WTC11 (cell line): Measurements from ENCODE around the gene UBXN11. TPM values are rescaled to one million over a fixed set of nuclear protein-coding genes. Genes with fewer than 3 reads are reported as not detected.

ENCODE experiments used
- CDX4 ChIP-seq: fragments of 250-450 bp; sonication (Bioruptor Pico); IDR thresholded peaks from 2 replicates; pipeline ENCODE4 v1.9.0; 2021; ENCODE audit warnings: moderate library complexity, mild to moderate bottlenecking, inconsistent platforms, borderline replicate concordance
- GABPB1 ChIP-seq: sonication (generic); formaldehyde crosslinking; IDR thresholded peaks from 2 replicates; pipeline ENCODE4 v1.8.1; 2023; ENCODE audit warnings: mild to moderate bottlenecking, missing genetic modification reagents
- HMGXB4 ChIP-seq: sonication (generic); formaldehyde crosslinking; IDR thresholded peaks from 2 replicates; pipeline ENCODE4 v1.8.1; 2023; ENCODE audit warnings: mild to moderate bottlenecking, moderate library complexity, missing genetic modification reagents
- IRF1 ChIP-seq: sonication (generic); formaldehyde crosslinking; IDR thresholded peaks from 2 replicates; pipeline ENCODE4 v1.8.0; 2023; ENCODE audit warnings: missing genetic modification reagents
- MAX ChIP-seq: sonication (generic); formaldehyde crosslinking; IDR thresholded peaks from 2 replicates; pipeline ENCODE4 v1.8.0; 2022; ENCODE audit warnings: mild to moderate bottlenecking, missing genetic modification reagents
- NFATC4 ChIP-seq: fragments of 250-450 bp; sonication (Bioruptor Pico); IDR thresholded peaks from 2 replicates; pipeline ENCODE4 v1.9.0; 2021; ENCODE audit warnings: mild to moderate bottlenecking
- RORB ChIP-seq: fragments of 250-450 bp; sonication (Bioruptor Pico); IDR thresholded peaks from 2 replicates; pipeline ENCODE4 v1.9.0; 2021; ENCODE audit warnings: mild to moderate bottlenecking
- SMAD3 ChIP-seq: sonication (generic); formaldehyde crosslinking; IDR thresholded peaks from 2 replicates; pipeline ENCODE4 v1.8.0; 2022; ENCODE audit warnings: missing genetic modification reagents, mild to moderate bottlenecking, borderline replicate concordance
- TEAD1 ChIP-seq: sonication (generic); formaldehyde crosslinking; IDR thresholded peaks from 2 replicates; pipeline ENCODE4 v1.8.0; 2022; ENCODE audit warnings: mild to moderate bottlenecking, missing genetic modification reagents
- ZNF263 ChIP-seq: sonication (generic); formaldehyde crosslinking; IDR thresholded peaks from 2 replicates; pipeline ENCODE4 v1.8.1; 2022; ENCODE audit warnings: low read depth, mild to moderate bottlenecking, moderate library complexity, missing genetic modification reagents
- ZNF281 ChIP-seq: sonication (generic); formaldehyde crosslinking; IDR thresholded peaks from 2 replicates; pipeline ENCODE4 v1.8.0; 2023; ENCODE audit warnings: mild to moderate bottlenecking, missing genetic modification reagents
- ZNF423 ChIP-seq: fragments of 250-450 bp; sonication (Bioruptor Pico); IDR thresholded peaks from 2 replicates; pipeline ENCODE4 v2.1.2; 2022; ENCODE audit warnings: mild to moderate bottlenecking, moderate library complexity
- ZNF512 ChIP-seq: sonication (generic); formaldehyde crosslinking; IDR thresholded peaks from 2 replicates; pipeline ENCODE4 v1.8.1; 2022; ENCODE audit warnings: missing genetic modification reagents, borderline replicate concordance
- ZNF671 ChIP-seq: fragments of 250-450 bp; sonication (Bioruptor Pico); IDR thresholded peaks from 2 replicates; pipeline ENCODE4 v1.8.0; 2021; ENCODE audit warnings: mild to moderate bottlenecking
- total RNA-seq: library from RNA; stranded (reverse); gene quantifications from 3 replicates; pipeline ENCODE4 v1.2.3, GENCODE V29; 2021
- TF ChIP-seq, protein P1 (sequence below): sonication (generic); formaldehyde crosslinking; IDR thresholded peaks from 2 replicates; pipeline ENCODE4 v1.8.1; 2022; ENCODE audit warnings: mild to moderate bottlenecking, moderate library complexity, missing genetic modification reagents
- TF ChIP-seq, protein P2 (sequence below): sonication (generic); formaldehyde crosslinking; IDR thresholded peaks from 2 replicates; pipeline ENCODE4 v1.8.0; 2023; ENCODE audit warnings: missing genetic modification reagents, mild to moderate bottlenecking, borderline replicate concordance
- TF ChIP-seq, protein P3 (sequence below): sonication (generic); formaldehyde crosslinking; IDR thresholded peaks from 2 replicates; pipeline ENCODE4 v1.8.1; 2022; ENCODE audit warnings: low read depth, missing genetic modification reagents, borderline replicate concordance
- TF ChIP-seq, protein P4 (sequence below): sonication (generic); formaldehyde crosslinking; IDR thresholded peaks from 2 replicates; pipeline ENCODE4 v1.8.0; 2022; ENCODE audit warnings: mild to moderate bottlenecking, missing genetic modification reagents

The UBXN11 gene
- total RNA-seq, 1 experiment from 2014 or later: 14.1 TPM

DNA sequence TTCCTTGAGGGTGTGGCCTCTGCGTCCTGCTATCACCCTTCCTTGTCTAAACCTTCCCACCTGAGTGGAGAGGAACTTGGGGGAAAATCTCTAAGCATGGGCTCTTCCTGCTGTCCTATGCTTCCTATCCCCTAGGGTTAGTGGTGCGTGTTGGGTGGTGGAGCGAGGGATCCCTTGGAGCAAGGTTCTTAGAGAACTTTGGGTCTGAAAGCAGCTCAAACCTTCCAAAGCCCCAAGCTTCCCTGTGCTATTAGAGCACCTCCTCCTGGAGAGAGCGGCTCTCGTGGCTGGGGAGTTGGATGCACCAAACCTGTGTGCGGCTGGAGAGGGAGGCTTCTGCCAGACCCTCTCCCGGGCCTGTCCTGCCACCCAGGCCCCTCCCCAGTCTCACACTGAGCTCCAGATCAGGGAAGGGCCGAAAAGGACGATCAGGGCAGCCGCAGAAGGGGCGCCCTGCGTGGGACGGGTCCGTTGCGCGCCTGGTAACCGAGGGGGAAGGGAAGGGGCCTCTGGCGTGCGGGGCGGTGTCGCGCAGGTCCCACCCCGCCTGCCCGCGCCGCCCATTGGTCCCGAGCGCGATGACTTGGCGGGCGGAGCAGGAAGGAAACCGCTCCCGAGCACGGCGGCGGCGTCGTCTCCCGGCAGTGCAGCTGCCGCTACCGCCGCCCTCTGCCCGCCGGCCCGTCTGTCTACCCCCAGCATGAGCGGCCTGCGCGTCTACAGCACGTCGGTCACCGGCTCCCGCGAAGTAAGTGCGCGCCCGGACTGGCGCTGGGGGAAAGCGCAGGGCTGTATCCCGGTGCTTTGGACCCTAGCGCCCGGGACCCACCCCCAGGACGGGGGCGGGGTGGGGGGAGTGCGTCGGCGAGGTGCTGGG lies 26.7 kb downstream of the UBXN11 start, which contains the start of gene SH3BGRL3 (continued):
- TF ChIP-seq GABPB1 (CRISPR knock-in tag) (0 out of 2 replicates have a peak, but pooled peaks have one; percentile 40), IRF1 (CRISPR knock-in tag) (peak; percentile 83; the same call in 1 of the 2 replicates), ZNF512 (CRISPR knock-in tag) (no peak), MAX (CRISPR knock-in tag) (peak; percentile 79), ZNF263 (CRISPR knock-in tag) (no peak; the same call in 1 of the 2 replicates), NFATC4 (CRISPR knock-in tag) (peak; percentile 82), ZNF671 (CRISPR knock-in tag) (peak; percentile 59; the same call in 1 of the 2 replicates), HMGXB4 (CRISPR knock-in tag) (peak; percentile 73), RORB (CRISPR knock-in tag) (no peak), TEAD1 (CRISPR knock-in tag) (no peak; the same call in 1 of the 2 replicates), ZNF423 (CRISPR knock-in tag) (no peak), ZNF281 (CRISPR knock-in tag) (peak; percentile 13; the same call in 1 of the 2 replicates), CDX4 (CRISPR knock-in tag) (no peak), SMAD3 (CRISPR knock-in tag) (no peak)
- TF ChIP-seq, protein P1, sequence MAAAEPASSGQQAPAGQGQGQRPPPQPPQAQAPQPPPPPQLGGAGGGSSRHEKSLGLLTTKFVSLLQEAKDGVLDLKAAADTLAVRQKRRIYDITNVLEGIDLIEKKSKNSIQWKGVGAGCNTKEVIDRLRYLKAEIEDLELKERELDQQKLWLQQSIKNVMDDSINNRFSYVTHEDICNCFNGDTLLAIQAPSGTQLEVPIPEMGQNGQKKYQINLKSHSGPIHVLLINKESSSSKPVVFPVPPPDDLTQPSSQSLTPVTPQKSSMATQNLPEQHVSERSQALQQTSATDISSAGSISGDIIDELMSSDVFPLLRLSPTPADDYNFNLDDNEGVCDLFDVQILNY (CRISPR knock-in tag): peak; percentile 80; the same call in 1 of the 2 replicates
- TF ChIP-seq, protein P2, sequence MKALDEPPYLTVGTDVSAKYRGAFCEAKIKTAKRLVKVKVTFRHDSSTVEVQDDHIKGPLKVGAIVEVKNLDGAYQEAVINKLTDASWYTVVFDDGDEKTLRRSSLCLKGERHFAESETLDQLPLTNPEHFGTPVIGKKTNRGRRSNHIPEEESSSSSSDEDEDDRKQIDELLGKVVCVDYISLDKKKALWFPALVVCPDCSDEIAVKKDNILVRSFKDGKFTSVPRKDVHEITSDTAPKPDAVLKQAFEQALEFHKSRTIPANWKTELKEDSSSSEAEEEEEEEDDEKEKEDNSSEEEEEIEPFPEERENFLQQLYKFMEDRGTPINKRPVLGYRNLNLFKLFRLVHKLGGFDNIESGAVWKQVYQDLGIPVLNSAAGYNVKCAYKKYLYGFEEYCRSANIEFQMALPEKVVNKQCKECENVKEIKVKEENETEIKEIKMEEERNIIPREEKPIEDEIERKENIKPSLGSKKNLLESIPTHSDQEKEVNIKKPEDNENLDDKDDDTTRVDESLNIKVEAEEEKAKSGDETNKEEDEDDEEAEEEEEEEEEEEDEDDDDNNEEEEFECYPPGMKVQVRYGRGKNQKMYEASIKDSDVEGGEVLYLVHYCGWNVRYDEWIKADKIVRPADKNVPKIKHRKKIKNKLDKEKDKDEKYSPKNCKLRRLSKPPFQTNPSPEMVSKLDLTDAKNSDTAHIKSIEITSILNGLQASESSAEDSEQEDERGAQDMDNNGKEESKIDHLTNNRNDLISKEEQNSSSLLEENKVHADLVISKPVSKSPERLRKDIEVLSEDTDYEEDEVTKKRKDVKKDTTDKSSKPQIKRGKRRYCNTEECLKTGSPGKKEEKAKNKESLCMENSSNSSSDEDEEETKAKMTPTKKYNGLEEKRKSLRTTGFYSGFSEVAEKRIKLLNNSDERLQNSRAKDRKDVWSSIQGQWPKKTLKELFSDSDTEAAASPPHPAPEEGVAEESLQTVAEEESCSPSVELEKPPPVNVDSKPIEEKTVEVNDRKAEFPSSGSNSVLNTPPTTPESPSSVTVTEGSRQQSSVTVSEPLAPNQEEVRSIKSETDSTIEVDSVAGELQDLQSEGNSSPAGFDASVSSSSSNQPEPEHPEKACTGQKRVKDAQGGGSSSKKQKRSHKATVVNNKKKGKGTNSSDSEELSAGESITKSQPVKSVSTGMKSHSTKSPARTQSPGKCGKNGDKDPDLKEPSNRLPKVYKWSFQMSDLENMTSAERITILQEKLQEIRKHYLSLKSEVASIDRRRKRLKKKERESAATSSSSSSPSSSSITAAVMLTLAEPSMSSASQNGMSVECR (CRISPR knock-in tag): no peak; the same call in 1 of the 2 replicates
- TF ChIP-seq, protein P3, sequence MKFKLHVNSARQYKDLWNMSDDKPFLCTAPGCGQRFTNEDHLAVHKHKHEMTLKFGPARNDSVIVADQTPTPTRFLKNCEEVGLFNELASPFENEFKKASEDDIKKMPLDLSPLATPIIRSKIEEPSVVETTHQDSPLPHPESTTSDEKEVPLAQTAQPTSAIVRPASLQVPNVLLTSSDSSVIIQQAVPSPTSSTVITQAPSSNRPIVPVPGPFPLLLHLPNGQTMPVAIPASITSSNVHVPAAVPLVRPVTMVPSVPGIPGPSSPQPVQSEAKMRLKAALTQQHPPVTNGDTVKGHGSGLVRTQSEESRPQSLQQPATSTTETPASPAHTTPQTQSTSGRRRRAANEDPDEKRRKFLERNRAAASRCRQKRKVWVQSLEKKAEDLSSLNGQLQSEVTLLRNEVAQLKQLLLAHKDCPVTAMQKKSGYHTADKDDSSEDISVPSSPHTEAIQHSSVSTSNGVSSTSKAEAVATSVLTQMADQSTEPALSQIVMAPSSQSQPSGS (CRISPR knock-in tag): no peak
- TF ChIP-seq, protein P4, sequence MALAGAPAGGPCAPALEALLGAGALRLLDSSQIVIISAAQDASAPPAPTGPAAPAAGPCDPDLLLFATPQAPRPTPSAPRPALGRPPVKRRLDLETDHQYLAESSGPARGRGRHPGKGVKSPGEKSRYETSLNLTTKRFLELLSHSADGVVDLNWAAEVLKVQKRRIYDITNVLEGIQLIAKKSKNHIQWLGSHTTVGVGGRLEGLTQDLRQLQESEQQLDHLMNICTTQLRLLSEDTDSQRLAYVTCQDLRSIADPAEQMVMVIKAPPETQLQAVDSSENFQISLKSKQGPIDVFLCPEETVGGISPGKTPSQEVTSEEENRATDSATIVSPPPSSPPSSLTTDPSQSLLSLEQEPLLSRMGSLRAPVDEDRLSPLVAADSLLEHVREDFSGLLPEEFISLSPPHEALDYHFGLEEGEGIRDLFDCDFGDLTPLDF: peak; percentile 71
